GM12878 (cell line): ENCODE measurements around the gene SNAP47. TPM values are rescaled to one million over a fixed set of nuclear protein-coding genes. Genes with fewer than 3 reads are reported as not detected.
"Not testable (repeated sequence)": the region's sequence is repeated elsewhere in the genome, so short reads cannot be mapped to it uniquely, and the experiment has no call there.

ENCODE experiments used
- ATAC-seq: fragments of 200-7000 bp; cut with Tn5 transposase; 3 replicates; pipeline ENCODE4 v1.9.1; 2020; ENCODE audit warnings: mild to moderate bottlenecking, moderate library complexity
- BruUV-seq: library from RNA; stranded (reverse); fragments of 400-500 nt; replicated peaks from 2 replicates; lab custom pipeline; 2021; lab: Mats Ljungman, UMichigan
- CTCF ChIA-PET: fragments of 300-600 bp; sonication (Branson Sonifier 250); formaldehyde crosslinking; extraction: SDS; loops from one replicate; lab custom pipeline; 2021; ENCODE audit warnings: inconsistent platforms; lab: Yijun Ruan, JAX
- POLR2A ChIA-PET: fragments of 350-600 bp; formaldehyde crosslinking; extraction: SDS; loops from one replicate; lab custom pipeline; 2021; ENCODE audit warnings: inconsistent platforms; lab: Charles Lee
- RAD21 ChIA-PET: fragments of 300-600 bp; sonication (Branson Sonifier 250); formaldehyde crosslinking; loops from one replicate; lab custom pipeline; 2023; ENCODE audit warnings: antibody characterized with exemption; ENCODE audit not compliant: unreplicated experiment; lab: Charles Lee
- SMC1A ChIA-PET: fragments of 300-600 bp; sonication (Branson Sonifier 250); formaldehyde crosslinking; loops from one replicate; lab custom pipeline; 2023; ENCODE audit not compliant: unreplicated experiment, uncharacterized antibody; lab: Charles Lee
- DNase-seq: peaks from one replicate; pipeline ENCODE4 v3.0.0-alpha.2; 2011; ENCODE audit warnings: low read depth, low spot score
- FAIRE-seq: peaks from 3 replicates; lab custom pipeline; 2011; peaks lifted over from hg19 to GRCh38; lab: Jason Lieb, UNC
- H2AFZ ChIP-seq: 2 replicates; pipeline ENCODE4 v1.6.0; 2011; ENCODE audit warnings: low read depth, low read length, control low read depth; ENCODE audit not compliant: control insufficient read depth
- H3K27ac ChIP-seq: 2 replicates; pipeline ENCODE4 v1.5.1; 2011; ENCODE audit warnings: control low read depth; ENCODE audit not compliant: control insufficient read depth, insufficient read depth
- H3K27me3 ChIP-seq, 2 experiments: replicated peaks in 1 of 2; 2 replicates each; pipeline versions ENCODE4 v1.6.0 to v1.6.1; 2011; ENCODE audit warnings: low read length in 1 of 2; ENCODE audit not compliant: control insufficient read depth in 2 of 2, insufficient read depth in 2 of 2
- H3K36me3 ChIP-seq, 2 experiments: 2 replicates each; pipeline ENCODE4 v1.5.1; 2011; ENCODE audit warnings: low read length in 1 of 2; ENCODE audit not compliant: control insufficient read depth in 2 of 2, insufficient read depth in 2 of 2
- H3K4me1 ChIP-seq: 2 replicates; pipeline ENCODE4 v1.6.1; 2011; ENCODE audit warnings: mild to moderate bottlenecking, low read length, moderate library complexity, mixed read lengths; ENCODE audit not compliant: control insufficient read depth, insufficient read depth
- H3K4me2 ChIP-seq: 2 replicates; pipeline ENCODE4 v1.6.0; 2011; ENCODE audit warnings: control low read depth; ENCODE audit not compliant: control insufficient read depth, insufficient read depth
- H3K4me3 ChIP-seq: fragments of 200-600 bp; sonication (generic); 2 replicates; pipeline ENCODE4 v1.5.1; 2016
- H3K79me2 ChIP-seq: 2 replicates; pipeline ENCODE4 v1.6.0; 2011; ENCODE audit warnings: low read length; ENCODE audit not compliant: control insufficient read depth, insufficient read depth
- H3K9ac ChIP-seq: 2 replicates; pipeline ENCODE4 v1.8.0; 2011; ENCODE audit warnings: low read length, control low read depth, mixed read lengths; ENCODE audit not compliant: control insufficient read depth, insufficient read depth
- H3K9me3 ChIP-seq: replicated peaks from 3 replicates; pipeline ENCODE4 v1.5.1; 2011; ENCODE audit warnings: mild to moderate bottlenecking, low read length; ENCODE audit not compliant: control insufficient read depth, insufficient read depth
- H4K20me1 ChIP-seq: 2 replicates; pipeline ENCODE4 v1.6.0; 2011; ENCODE audit not compliant: control insufficient read depth, insufficient read depth
- BMI1 ChIP-seq: fragments of 450-650 bp; IDR thresholded peaks from 2 replicates; pipeline ENCODE4 v1.6.1; 2016; ENCODE audit warnings: mild to moderate bottlenecking, moderate library complexity, borderline replicate concordance
- CEBPZ ChIP-seq: fragments of 150-350 bp; IDR thresholded peaks from 2 replicates; pipeline ENCODE4 v1.6.1; 2016; ENCODE audit warnings: low read depth, low read length
- CHD4 ChIP-seq: fragments of 200-600 bp; sonication (generic); IDR thresholded peaks from 2 replicates; pipeline ENCODE4 v1.6.1; 2016; ENCODE audit warnings: mild to moderate bottlenecking
- HDGF ChIP-seq: fragments of 450-650 bp; IDR thresholded peaks from 2 replicates; pipeline ENCODE4 v1.6.1; 2016; ENCODE audit warnings: antibody characterized with exemption
- NR2C1 ChIP-seq: fragments of 450-650 bp; IDR thresholded peaks from 2 replicates; pipeline ENCODE4 v1.6.1; 2017; ENCODE audit warnings: antibody characterized with exemption, mild to moderate bottlenecking, moderate library complexity
- RFX5 ChIP-seq: IDR thresholded peaks from 2 replicates; pipeline ENCODE4 v1.6.1; 2011; ENCODE audit warnings: low read depth, low read length, improper control_type of control experiment
- ZNF274 ChIP-seq: IDR thresholded peaks from one replicate; pipeline ENCODE4 v1.8.0; 2011; ENCODE audit not compliant: insufficient read length, insufficient read depth
- WGBS: methylation state at CpG from one replicate; pipeline ENCODE4 v1.1.6; 2016; ENCODE audit warnings: low lambda C conversion rate; ENCODE audit not compliant: insufficient replicate concordance, insufficient coverage; ENCODE audit errors: missing lambda C conversion rate; 5-methylcytosine and 5-hydroxymethylcytosine counted together
- in situ Hi-C: fragments of 300-500 bp; cut with MboI; formaldehyde crosslinking; loops from 9 replicates; pipeline ENCODE4 v1.14.3; 2018; ENCODE audit warnings: mixed read lengths
- intact Hi-C: fragments of 100-400 bp; cut with micrococcal nuclease; formaldehyde crosslinking; loops from one replicate; pipeline ENCODE4 v1.14.2; 2022; ENCODE audit not compliant: unreplicated experiment
- polyA plus RNA-seq, 11 experiments: library from polyadenylated mRNA; depleted of rRNA in 4 of 11; unstranded in 6 of 11; stranded (reverse) in 5 of 11; fragments of >200 nt; fragmentation: Nextera tagmentation in 4 of 11; fragmentation: Illumina TruSeq in 1 of 11; extraction: Ambion mirVana in 4 of 11; extraction: Trizol in 1 of 11; gene quantifications; 1 replicate in 1 of 11; 2 replicates in 10 of 11; pipeline versions ENCODE4 v1.2.1 to v1.2.3, GENCODE V29; 2011 to 2016; ENCODE audit warnings: inconsistent platforms in 2 of 11, missing spikeins in 2 of 11, low read depth in 1 of 11
- total RNA-seq, 4 experiments: library from RNA; depleted of rRNA in 3 of 4; stranded (reverse); fragments of >200 nt in 3 of 4; fragmentation: Illumina TruSeq in 1 of 4; extraction: Trizol in 1 of 4; gene quantifications; 2 replicates each; pipeline versions ENCODE4 v1.2.1 to v1.2.3, GENCODE V29; 2013 to 2021
- TF ChIP-seq, protein P1 (sequence below): fragments of 450-650 bp; IDR thresholded peaks from 2 replicates; pipeline ENCODE4 v1.6.1; 2017; ENCODE audit warnings: low read depth, mild to moderate bottlenecking, moderate library complexity

Gene SNAP47
- total and polyA plus RNA-seq, 10 of the 15 experiments (the other 5 are each of a cell fraction or from before 2014, with no cell fraction given): 1.3 to 39.6 (median 25.2) TPM

DNA sequence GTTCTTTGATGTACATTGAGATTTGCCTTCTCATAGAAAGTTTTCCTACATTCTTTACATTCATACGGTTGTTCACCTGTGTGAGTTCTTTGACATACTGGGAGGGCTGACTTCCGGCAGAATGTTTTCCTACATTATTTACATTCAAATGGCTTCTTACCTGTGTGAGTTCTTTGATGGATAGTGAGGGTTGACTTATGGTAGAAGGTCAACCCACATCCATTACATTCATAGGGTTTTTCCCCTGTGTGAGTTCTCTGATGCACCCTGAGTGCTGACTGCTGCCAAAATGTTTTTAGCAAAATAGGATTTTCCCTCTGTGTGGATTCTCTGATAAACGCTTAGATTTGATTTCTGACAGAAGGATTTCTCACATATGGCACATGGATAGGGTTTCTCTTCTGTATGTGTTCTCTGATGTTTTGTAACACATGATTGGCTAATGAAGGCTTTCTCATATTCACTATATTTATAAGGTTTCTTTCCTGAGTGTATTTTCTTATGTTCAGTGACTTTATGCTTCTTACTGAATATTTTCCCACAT is 37.8 kb upstream of the SNAP47 start:
- ChIA-PET RAD21 (no interaction called here), POLR2A (no interaction called here)
- no TSS peak for BruUV-seq
- Histone ChIP-seq H3K36me3 (no peaks in the 10 kb centered on the region), H3K4me1 (no peaks in the 10 kb centered on the region), H3K27me3 (no peaks in the 10 kb centered on the region), H3K9ac (no peak overlapping the region), H3K9me3 (peaks cover 3% of the 10 kb centered on the region; the same call in 2 of the 3 replicates), H3K79me2 (no peaks in the 10 kb centered on the region)
- 37% methylated on average over 3 of the region's 3 CpGs for WGBS
- no peak for DNase-seq
- in situ Hi-C loops: no loop called here
- TF ChIP-seq ZNF274 (peak; percentile 12), NR2C1 (no peak), RFX5 (no peak), CHD4 (no peak), BMI1 (no peak), CEBPZ (no peak), HDGF (no peak)
- TF ChIP-seq, protein P1, sequence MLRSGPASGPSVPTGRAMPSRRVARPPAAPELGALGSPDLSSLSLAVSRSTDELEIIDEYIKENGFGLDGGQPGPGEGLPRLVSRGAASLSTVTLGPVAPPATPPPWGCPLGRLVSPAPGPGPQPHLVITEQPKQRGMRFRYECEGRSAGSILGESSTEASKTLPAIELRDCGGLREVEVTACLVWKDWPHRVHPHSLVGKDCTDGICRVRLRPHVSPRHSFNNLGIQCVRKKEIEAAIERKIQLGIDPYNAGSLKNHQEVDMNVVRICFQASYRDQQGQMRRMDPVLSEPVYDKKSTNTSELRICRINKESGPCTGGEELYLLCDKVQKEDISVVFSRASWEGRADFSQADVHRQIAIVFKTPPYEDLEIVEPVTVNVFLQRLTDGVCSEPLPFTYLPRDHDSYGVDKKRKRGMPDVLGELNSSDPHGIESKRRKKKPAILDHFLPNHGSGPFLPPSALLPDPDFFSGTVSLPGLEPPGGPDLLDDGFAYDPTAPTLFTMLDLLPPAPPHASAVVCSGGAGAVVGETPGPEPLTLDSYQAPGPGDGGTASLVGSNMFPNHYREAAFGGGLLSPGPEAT: no peak
- TF ChIP-seq, all 136 proteins: peak for 1
- FAIRE-seq: no peak
- H4K20me1 ChIP-seq: no peaks in the 10 kb centered on the region
- CTCF ChIA-PET: no interaction called here
- SMC1A ChIA-PET: no interaction called here
- ATAC-seq: no peak
- no peak overlapping the region for H3K4me3 ChIP-seq
- H3K27ac ChIP-seq: no peak overlapping the region
- H2AFZ ChIP-seq: no peak overlapping the region
- intact Hi-C loops: no loop called here
- no peak overlapping the region for H3K4me2 ChIP-seq

DNA sequence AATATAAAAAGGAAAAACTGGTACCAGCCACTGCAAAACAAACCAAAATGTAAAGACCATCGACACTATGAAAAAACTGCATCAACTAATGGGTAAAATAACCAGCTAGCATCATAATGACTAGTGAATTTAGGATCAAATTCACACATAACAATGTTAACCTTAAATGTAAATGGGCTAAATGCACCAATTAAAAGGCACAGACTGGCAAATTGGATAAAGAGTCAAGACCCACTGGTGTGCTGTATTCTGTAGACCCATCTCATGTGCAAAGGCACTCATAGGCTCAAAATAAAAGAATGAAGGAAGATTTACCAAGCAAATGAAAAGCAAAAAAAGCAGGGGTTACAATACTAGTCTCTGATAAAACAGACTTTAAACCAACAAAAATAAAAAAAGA is 33.6 kb upstream of the SNAP47 start:
- H3K27me3 ChIP-seq, H3K36me3 ChIP-seq, H3K9ac ChIP-seq, CTCF ChIA-PET, in situ Hi-C loops, H3K4me3 ChIP-seq, H3K79me2 ChIP-seq, H2AFZ ChIP-seq, BruUV-seq, H3K4me1 ChIP-seq, H3K27ac ChIP-seq, H4K20me1 ChIP-seq, RAD21 ChIA-PET, ATAC-seq, SMC1A ChIA-PET, POLR2A ChIA-PET, DNase-seq, intact Hi-C loops, FAIRE-seq, H3K4me2 ChIP-seq, H3K9me3 ChIP-seq: not testable (repeated sequence)
- WGBS: 45% methylated on average over 1 of the region's 1 CpG
